ENCODE measurements around the gene LIX1L.
A peak's percentile ranks its signal among the peaks of the same experiment; 100 is the strongest.

Gene LIX1L

GRCh38 chr1:145908653-145909052, 49.2 kb downstream of the LIX1L start:
- TF ChIP-seq SIN3A (IDR thresholded peaks at IDR 0.05; ENCODE audit: borderline replicate concordance, insufficient read depth, low read length) (no peak), POLR2AphosphoS5 (IDR thresholded peaks at IDR 0.05; ENCODE audit: low read depth, low read length) (no peak), FOXP2 (optimal IDR thresholded peaks at IDR 0.05; ENCODE audit: borderline replicate concordance, extremely low read depth, extremely low read length, insufficient read depth) (no peak), TAF1 (IDR thresholded peaks at IDR 0.05; ENCODE audit: borderline replicate concordance, insufficient read depth, low read length) (no peak)
- TF ChIP-seq, protein P1, sequence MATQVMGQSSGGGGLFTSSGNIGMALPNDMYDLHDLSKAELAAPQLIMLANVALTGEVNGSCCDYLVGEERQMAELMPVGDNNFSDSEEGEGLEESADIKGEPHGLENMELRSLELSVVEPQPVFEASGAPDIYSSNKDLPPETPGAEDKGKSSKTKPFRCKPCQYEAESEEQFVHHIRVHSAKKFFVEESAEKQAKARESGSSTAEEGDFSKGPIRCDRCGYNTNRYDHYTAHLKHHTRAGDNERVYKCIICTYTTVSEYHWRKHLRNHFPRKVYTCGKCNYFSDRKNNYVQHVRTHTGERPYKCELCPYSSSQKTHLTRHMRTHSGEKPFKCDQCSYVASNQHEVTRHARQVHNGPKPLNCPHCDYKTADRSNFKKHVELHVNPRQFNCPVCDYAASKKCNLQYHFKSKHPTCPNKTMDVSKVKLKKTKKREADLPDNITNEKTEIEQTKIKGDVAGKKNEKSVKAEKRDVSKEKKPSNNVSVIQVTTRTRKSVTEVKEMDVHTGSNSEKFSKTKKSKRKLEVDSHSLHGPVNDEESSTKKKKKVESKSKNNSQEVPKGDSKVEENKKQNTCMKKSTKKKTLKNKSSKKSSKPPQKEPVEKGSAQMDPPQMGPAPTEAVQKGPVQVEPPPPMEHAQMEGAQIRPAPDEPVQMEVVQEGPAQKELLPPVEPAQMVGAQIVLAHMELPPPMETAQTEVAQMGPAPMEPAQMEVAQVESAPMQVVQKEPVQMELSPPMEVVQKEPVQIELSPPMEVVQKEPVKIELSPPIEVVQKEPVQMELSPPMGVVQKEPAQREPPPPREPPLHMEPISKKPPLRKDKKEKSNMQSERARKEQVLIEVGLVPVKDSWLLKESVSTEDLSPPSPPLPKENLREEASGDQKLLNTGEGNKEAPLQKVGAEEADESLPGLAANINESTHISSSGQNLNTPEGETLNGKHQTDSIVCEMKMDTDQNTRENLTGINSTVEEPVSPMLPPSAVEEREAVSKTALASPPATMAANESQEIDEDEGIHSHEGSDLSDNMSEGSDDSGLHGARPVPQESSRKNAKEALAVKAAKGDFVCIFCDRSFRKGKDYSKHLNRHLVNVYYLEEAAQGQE (IDR thresholded peaks at IDR 0.05; ENCODE audit: insufficient read depth in 1 of 2, low read depth in 2 of 2, low read length in 2 of 2), result no peak

GRCh38 chr1:145906954-145907753, 50.7 kb downstream of the LIX1L start:
- TF ChIP-seq POLR2AphosphoS5 (IDR thresholded peaks at IDR 0.05; ENCODE audit: low read depth, low read length) (0 out of 2 replicates have a peak, but pooled peaks have one; percentile 38), SIN3A (IDR thresholded peaks at IDR 0.05; ENCODE audit: borderline replicate concordance, insufficient read depth, low read length) (peak; percentile 72; the same call in 1 of the 2 replicates), FOXP2 (optimal IDR thresholded peaks at IDR 0.05; ENCODE audit: borderline replicate concordance, extremely low read depth, extremely low read length, insufficient read depth) (no peak), TAF1 (IDR thresholded peaks at IDR 0.05; ENCODE audit: borderline replicate concordance, insufficient read depth, low read length) (peak; percentile 59; the same call in 1 of the 2 replicates)
- TF ChIP-seq, protein P1 (IDR thresholded peaks at IDR 0.05; ENCODE audit: insufficient read depth in 1 of 2, low read depth in 2 of 2, low read length in 2 of 2), result no peak

- no peak for TF ChIP-seq POLR2AphosphoS5 (IDR thresholded peaks at IDR 0.05; ENCODE audit: low read depth, low read length)
- TF ChIP-seq, protein P1 (IDR thresholded peaks at IDR 0.05; ENCODE audit: insufficient read depth in 1 of 2, low read depth in 2 of 2, low read length in 2 of 2), result no peak
- TF ChIP-seq TAF1 (IDR thresholded peaks at IDR 0.05; ENCODE audit: borderline replicate concordance, insufficient read depth, low read length), result no peak
- TF ChIP-seq SIN3A (IDR thresholded peaks at IDR 0.05; ENCODE audit: borderline replicate concordance, insufficient read depth, low read length), result no peak
- TF ChIP-seq FOXP2 (optimal IDR thresholded peaks at IDR 0.05; ENCODE audit: borderline replicate concordance, extremely low read depth, extremely low read length, insufficient read depth), result no peak
Measured at GRCh38 chr1:145901312-145902021, 56.4 kb downstream of the LIX1L start.

DNA sequence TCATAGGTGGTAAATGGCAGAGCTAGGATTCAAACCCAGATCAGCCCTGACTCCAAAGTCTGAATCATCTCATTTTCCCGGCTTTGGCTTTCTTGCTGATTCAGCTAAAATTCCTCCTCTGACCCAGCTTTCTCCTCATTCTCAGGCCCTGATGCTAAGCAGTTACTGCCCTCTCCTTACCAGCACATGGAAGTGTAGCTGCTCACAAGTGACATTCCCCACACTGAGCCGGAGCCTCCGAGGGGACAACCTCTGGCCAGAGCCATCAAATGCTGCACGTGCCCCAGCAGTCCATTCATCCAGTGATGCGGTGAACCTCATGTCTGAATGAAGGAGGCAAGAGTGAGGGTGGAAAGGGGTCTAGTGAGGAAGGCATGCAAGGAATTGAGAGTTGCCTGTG, 59.1 kb downstream of the LIX1L start:
- TF ChIP-seq FOXP2 (optimal IDR thresholded peaks at IDR 0.05; ENCODE audit: borderline replicate concordance, extremely low read depth, extremely low read length, insufficient read depth) (no peak), POLR2AphosphoS5 (IDR thresholded peaks at IDR 0.05; ENCODE audit: low read depth, low read length) (no peak), SIN3A (IDR thresholded peaks at IDR 0.05; ENCODE audit: borderline replicate concordance, insufficient read depth, low read length) (no peak), TAF1 (IDR thresholded peaks at IDR 0.05; ENCODE audit: borderline replicate concordance, insufficient read depth, low read length) (no peak)
- TF ChIP-seq, protein P1 (IDR thresholded peaks at IDR 0.05; ENCODE audit: insufficient read depth in 1 of 2, low read depth in 2 of 2, low read length in 2 of 2), result no peak

Data from PFSK-1 (cell line).